Fibroblast of villous mesenchyme (primary cell): Measurements from ENCODE around the gene ZDHHC1. TPM values are rescaled to one million over a fixed set of nuclear protein-coding genes. Genes with fewer than 3 reads are reported as not detected.

ENCODE experiments used
- DNase-seq: peaks from one replicate; pipeline ENCODE4 v3.0.0-alpha.2; 2010; ENCODE audit warnings: low read depth
- H3K4me3 ChIP-seq: 2 replicates; pipeline ENCODE4 v1.5.1; 2011; ENCODE audit warnings: low read depth, mild to moderate bottlenecking, low read length
- total RNA-seq: library from RNA; depleted of rRNA; stranded (reverse); fragments of >200 nt; gene quantifications from 2 replicates; pipeline ENCODE4 v1.2.3, GENCODE V29; 2012
- TF ChIP-seq, protein P1 (sequence below): IDR thresholded peaks from 2 replicates; pipeline ENCODE4 v1.5.1; 2012; ENCODE audit warnings: low read depth, mild to moderate bottlenecking, low read length; ENCODE audit not compliant: insufficient read depth

ZDHHC1 gene
- total RNA-seq, 1 donor = 5.2 TPM

DNA sequence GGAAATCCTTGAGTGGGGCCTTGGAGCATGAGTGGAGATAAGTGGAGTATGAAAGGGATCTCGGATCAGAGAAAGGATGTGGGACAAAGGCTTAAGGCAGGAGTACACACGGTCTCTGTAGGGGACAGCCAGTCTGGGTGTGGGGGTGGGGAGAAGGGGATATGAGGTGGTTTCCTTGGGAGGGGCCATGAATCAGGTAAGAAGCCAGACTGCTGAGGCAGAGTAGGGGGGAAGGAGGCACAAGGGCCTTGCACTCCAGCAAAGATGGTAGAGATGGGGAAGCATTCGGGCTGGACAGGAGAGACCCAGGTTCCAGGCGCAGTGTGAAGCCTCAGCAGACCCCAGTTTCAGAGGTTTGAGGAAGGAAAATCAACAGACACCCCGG lies 16.2 kb upstream of the ZDHHC1 start:
- no peak overlapping the region for H3K4me3 ChIP-seq
- TF ChIP-seq, protein P1, sequence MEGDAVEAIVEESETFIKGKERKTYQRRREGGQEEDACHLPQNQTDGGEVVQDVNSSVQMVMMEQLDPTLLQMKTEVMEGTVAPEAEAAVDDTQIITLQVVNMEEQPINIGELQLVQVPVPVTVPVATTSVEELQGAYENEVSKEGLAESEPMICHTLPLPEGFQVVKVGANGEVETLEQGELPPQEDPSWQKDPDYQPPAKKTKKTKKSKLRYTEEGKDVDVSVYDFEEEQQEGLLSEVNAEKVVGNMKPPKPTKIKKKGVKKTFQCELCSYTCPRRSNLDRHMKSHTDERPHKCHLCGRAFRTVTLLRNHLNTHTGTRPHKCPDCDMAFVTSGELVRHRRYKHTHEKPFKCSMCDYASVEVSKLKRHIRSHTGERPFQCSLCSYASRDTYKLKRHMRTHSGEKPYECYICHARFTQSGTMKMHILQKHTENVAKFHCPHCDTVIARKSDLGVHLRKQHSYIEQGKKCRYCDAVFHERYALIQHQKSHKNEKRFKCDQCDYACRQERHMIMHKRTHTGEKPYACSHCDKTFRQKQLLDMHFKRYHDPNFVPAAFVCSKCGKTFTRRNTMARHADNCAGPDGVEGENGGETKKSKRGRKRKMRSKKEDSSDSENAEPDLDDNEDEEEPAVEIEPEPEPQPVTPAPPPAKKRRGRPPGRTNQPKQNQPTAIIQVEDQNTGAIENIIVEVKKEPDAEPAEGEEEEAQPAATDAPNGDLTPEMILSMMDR = no peak
- no peak for DNase-seq

DNA sequence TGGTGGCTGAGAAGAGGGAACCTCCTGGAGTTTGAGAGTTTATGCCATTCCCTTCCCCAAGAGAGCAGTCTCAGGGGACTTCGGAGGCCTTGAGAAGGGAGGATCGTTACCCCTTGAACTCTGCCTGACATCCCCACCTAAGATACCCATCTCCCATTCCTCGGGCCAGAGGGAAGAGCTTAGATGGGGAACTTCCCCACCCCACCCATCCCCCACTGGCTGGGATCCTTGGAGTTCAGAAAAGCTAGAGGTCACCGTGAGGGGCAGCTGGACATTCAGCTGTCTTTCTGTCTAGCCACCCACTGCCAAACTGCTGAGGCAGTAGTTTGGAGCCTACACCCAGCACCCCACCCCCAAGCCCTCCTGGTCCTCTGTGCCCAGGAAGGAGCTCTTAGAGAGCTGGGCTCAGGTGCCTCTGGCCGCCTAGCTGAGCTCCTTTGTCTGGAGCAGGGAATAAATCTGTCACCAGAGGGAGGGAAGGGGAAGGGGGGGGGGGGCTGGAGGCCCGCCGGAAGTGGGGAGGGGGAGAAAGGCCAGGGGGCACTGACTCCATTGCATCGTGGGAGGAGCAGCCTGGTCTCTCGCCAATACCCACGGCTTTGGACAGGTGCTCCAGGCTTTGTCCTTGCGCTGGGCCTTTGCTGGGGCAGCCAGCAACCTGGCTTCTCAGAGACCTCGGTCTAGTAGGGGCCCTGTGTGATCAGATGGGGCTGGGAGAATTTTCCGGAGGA lies 15.7 kb upstream of the ZDHHC1 start:
- peak overlapping the region; percentile 45 for H3K4me3 ChIP-seq
- DNase-seq = no peak
- TF ChIP-seq, protein P1 = no peak

DNA sequence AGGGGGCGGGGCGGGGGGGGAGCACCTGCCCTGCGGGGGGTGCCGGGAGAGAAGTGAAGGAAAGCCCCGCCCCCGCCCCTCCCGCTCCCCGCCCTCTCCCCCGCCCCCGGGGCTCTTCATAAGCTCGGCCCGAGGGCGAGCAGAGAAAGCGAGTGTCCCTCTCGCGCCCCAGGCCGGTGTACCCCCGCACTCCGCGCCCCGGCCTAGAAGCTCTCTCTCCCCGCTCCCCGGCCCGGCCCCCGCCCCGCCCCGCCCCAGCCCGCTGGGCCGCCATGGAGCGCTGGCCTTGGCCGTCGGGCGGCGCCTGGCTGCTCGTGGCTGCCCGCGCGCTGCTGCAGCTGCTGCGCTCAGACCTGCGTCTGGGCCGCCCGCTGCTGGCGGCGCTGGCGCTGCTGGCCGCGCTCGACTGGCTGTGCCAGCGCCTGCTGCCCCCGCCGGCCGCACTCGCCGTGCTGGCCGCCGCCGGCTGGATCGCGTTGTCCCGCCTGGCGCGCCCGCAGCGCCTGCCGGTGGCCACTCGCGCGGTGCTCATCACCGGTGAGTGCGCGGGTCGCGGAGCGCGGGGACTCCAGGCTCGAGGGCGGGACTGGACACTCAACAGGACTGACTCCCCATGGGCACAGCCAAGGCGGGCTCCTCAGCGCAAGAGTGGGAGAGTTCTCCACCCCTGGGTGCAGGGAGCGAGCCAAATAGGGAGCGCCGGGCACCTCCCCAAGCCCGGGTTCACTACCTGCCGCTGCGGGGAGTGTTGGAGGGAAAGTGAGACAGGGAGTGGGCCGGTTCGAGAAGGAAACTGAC lies 14.9 kb upstream of the ZDHHC1 start, which contains the start of gene HSD11B2:
Gene HSD11B2 (plus strand): TSS at position 145 of the 798 bp plus-strand sequence. CDS start 128 bp downstream, at position 273.
- DNase-seq = peak; percentile 43
- TF ChIP-seq, protein P1 = no peak
- peak within 1 kb of the TSS; percentile 45 for H3K4me3 ChIP-seq

DNA sequence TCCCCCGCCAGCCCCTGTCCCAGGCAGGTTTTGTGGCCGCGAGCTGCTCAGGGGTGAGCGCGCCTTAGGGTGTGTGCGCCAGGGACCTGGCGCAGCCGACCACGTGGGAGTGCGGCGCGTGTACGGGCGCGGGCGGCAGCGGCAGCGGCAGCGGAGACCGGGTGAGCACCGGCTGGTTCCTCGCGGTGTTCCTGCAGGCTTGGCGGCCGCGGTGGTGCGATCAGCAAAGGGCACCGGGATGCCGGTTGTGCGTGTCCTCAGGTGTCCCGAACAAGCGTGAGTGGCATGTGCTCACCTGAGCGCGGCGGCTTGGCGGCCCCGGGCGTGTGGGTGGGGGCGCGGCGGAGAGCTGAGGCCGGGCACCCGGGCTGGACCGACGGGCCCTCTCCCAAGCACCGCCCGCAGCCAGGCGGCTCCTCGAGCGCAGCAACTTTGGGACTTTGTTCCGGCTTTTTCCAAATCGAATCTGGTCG lies 14.3 kb upstream of the ZDHHC1 start:
- no peak for DNase-seq
- H3K4me3 ChIP-seq = peak overlapping the region; percentile 44
- TF ChIP-seq, protein P1 = no peak

DNA sequence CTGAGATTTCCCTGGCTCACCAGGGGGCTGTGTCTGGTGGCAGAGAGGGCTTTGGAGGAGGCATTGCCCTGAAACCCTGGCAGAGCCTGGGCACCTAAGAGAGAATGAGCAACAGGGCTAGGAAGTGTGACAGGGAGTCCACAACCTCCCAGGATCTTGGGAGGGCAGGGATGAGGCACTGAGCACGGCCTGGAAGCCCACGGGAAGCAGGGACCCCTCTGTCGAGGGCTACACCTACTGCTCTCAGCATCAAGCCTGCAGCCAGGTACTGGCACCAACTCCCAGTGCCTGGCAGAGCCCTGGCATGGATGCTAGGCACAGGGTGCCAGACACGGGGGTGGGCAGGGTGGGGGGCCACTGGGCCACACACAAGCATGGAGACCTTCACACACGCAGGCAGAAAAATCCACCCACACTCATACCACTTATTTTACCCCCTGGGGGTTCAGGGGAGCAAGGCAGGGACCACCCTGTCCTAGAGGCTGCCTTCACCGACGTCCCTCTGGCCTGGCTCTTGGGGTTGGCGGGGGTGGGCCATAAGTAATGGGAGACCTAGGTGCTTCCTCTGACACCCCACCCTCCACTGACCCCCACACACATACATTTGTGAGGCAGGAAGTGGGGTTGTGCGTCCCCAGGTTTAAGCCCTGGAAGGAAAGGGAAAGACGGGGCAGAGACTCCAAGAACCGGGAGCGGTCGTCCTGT lies 13.7 kb upstream of the ZDHHC1 start:
- peak overlapping the region; percentile 44 for H3K4me3 ChIP-seq
- no peak for DNase-seq
- TF ChIP-seq, protein P1 = no peak

DNA sequence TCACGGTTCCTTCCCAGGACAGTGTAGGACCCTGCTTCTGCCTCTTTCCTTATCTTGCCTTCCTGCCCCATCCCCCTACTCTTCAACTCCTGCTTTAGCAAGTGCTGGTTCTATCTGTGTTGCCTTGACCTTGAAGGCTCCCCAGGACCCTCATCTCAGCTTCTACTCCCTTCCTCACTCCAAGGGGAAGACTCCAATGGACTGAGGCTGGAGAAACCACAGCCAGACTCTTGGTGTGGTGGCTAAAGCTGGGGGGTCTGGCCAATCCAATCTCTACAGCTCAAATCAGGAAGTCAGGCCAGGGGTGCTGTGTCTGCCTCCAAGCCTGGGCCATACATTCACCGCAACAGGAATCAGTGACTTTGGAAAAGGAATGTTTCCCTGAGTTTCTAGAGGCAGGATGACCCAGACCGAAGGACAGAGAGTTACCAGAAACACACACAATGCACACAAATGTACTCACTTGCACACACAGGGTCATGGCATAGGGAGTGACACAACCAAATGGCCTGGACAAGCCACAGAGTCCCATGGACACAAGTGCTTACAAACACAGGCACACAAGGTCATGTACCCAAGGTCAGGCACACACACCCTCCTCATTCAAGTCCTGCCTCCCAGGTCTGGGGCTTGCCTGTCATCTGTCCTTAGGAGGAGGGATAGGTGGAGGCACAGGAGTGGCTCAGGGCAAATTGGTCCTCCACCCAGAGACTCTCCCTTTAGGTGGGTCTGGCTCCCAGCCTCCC lies 12.9 kb upstream of the ZDHHC1 start:
- TF ChIP-seq, protein P1 = no peak
- DNase-seq = no peak
- H3K4me3 ChIP-seq = no peak overlapping the region
